GM21526 (cell line): ENCODE measurements around the gene ERBB4.

ENCODE experiments used
- ATAC-seq: cut with Tn5 transposase; IDR thresholded peaks from one replicate; pipeline ENCODE4 v1.9.1; 2021; ENCODE audit warnings: moderate library complexity; ENCODE audit not compliant: unreplicated experiment, low FRiP score

Gene ERBB4

GRCh38 chr2:212170382-212170781 is 368.2 kb downstream of the ERBB4 start:
- no peak for ATAC-seq

GRCh38 chr2:212158081-212158480 is 380.5 kb downstream of the ERBB4 start:
- no peak for ATAC-seq

GRCh38 chr2:212157012-212157411 is 381.6 kb downstream of the ERBB4 start:
- no peak for ATAC-seq

GRCh38 chr2:212156088-212156487 is 382.5 kb downstream of the ERBB4 start:
- no peak for ATAC-seq

GRCh38 chr2:212154477-212154878 is 384.1 kb downstream of the ERBB4 start:
- ATAC-seq = no peak

- no peak for ATAC-seq
Observed at GRCh38 chr2:212153923-212154322, 384.7 kb downstream of the ERBB4 start.

GRCh38 chr2:212147921-212148513 is 390.6 kb downstream of the ERBB4 start:
- no peak for ATAC-seq

GRCh38 chr2:212146416-212146815 is 392.2 kb downstream of the ERBB4 start:
- no peak for ATAC-seq

GRCh38 chr2:212145121-212145520 is 393.5 kb downstream of the ERBB4 start:
- no peak for ATAC-seq

- no peak for ATAC-seq
Observed at GRCh38 chr2:212142631-212143030, 396.0 kb downstream of the ERBB4 start.

DNA sequence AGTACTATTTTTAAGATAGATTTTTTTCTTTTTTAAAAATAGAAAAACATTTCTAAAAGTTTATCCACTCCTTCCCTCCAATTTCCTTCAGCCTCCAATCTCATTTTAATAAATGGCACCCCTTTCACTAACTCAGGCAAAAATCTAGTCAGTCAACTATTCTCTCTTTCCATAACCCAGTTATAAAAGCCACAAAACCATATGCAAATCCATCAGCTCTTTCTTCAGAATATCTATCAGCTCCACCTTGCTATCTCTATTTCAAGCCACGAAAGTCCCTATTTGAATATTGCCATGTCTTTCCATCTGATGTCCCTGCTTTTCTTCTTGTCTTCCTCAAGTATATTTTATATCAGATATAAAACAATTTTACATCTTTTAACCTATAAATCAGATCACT is 397.1 kb downstream of the ERBB4 start:
- no peak for ATAC-seq

GRCh38 chr2:212136216-212136795 is 402.3 kb downstream of the ERBB4 start:
- no peak for ATAC-seq

GRCh38 chr2:212135739-212136138 is 402.9 kb downstream of the ERBB4 start:
- ATAC-seq = no peak

GRCh38 chr2:212133337-212133736 is 405.3 kb downstream of the ERBB4 start:
- ATAC-seq = no peak

DNA sequence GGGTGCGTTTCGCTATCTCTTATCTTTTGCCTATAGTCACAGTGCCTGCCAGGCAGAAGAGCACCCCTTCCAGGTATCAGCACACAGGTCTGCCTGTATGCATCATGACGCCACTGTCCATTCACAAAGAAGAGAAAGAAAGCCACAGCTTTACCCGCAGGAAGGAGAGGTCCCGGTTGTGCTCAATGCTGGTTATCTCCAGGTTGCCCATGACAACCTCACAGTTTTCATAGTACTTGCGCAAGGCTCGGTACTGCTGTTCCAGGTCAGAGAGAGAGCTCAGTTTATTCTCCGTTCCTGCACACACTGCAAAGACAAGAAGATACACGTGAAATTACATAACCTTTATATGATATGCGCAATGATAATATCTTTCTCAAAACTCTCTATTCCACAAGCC is 414.0 kb downstream of the ERBB4 start:
- no peak for ATAC-seq

- no peak for ATAC-seq
Observed at GRCh38 chr2:212119591-212119990, 419.0 kb downstream of the ERBB4 start.

GRCh38 chr2:212117926-212118325 is 420.7 kb downstream of the ERBB4 start:
- no peak for ATAC-seq

DNA sequence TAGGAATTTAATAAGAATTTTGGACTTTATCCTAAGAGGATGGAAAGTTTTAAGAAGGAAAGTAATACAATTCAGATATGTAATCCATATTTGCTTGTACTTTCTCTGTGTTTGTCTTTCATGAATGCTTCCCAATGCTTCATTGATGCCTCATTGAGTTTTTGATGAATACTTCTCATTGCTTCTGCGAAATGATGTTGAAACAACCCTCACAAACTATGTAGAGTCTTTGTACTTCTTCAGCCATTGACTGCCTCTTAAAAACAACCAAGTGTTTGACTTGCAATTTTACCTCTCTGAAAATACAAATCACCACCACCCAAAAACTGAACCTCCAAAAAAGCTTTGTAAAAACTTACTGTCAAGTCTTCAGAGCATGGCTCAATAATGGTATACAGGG is 424.1 kb downstream of the ERBB4 start:
- no peak for ATAC-seq

- no peak for ATAC-seq
Observed at GRCh38 chr2:212112401-212112800, 426.2 kb downstream of the ERBB4 start.

- ATAC-seq = no peak
Observed at GRCh38 chr2:212109792-212110680, 428.6 kb downstream of the ERBB4 start.

- ATAC-seq = no peak
Observed at GRCh38 chr2:212109217-212109616, 429.4 kb downstream of the ERBB4 start.

- no peak for ATAC-seq
Observed at GRCh38 chr2:212107989-212108388, 430.6 kb downstream of the ERBB4 start.
